ENCODE measurements around the gene MRPS34.

The MRPS34 gene

DNA sequence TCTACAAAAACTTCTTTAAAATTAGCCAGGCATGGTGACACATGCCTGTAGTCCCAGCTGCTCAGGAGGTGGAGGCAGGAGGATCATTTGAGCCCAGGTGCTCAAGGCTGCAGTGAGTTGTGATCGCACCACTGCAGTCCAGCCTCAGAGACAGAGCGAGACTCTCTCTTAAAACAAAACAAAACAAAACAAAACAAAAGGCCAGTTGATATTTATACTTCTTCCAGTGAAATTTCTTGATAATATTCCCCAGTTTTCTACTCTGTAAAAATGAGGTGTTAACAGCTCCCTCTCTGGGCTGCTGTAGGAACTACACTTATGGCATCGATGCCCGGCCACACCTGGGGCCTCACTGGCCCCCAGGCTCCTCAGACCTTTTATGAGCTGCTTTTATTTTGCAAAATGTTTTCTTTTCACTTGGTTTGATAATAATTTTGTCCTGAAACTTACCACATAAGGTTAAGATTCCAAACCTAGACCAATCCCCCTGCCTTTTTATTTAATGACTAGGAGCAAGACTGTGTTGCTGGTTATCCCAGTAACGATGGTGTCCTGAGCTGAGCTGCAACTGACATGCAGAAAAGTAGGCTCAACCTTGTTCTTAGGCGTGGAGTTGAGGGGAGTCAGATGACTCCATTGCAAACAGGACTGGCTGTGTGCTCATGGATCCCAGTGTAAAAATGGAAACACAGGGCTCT is 49.3 kb downstream of the MRPS34 start:
- TF ChIP-seq EZH2 (IDR thresholded peaks at IDR 0.05; ENCODE audit: borderline replicate concordance, low read length) = no peak
- TF ChIP-seq, protein P1, sequence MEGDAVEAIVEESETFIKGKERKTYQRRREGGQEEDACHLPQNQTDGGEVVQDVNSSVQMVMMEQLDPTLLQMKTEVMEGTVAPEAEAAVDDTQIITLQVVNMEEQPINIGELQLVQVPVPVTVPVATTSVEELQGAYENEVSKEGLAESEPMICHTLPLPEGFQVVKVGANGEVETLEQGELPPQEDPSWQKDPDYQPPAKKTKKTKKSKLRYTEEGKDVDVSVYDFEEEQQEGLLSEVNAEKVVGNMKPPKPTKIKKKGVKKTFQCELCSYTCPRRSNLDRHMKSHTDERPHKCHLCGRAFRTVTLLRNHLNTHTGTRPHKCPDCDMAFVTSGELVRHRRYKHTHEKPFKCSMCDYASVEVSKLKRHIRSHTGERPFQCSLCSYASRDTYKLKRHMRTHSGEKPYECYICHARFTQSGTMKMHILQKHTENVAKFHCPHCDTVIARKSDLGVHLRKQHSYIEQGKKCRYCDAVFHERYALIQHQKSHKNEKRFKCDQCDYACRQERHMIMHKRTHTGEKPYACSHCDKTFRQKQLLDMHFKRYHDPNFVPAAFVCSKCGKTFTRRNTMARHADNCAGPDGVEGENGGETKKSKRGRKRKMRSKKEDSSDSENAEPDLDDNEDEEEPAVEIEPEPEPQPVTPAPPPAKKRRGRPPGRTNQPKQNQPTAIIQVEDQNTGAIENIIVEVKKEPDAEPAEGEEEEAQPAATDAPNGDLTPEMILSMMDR (IDR thresholded peaks at IDR 0.05; ENCODE audit: low read length) = peak; percentile 82
- Histone ChIP-seq H3K9ac (ENCODE audit: low read length) (no peak overlapping the region), H3K9me2 (ENCODE audit: low read depth, low read length) (no peaks in the 10 kb centered on the region), H2AFZ (ENCODE audit: low read length) (no peak overlapping the region), H3K4me3 (ENCODE audit: low read depth, low read length, poor library complexity, severe bottlenecking) (no peak overlapping the region), H3K79me2 (ENCODE audit: insufficient read depth, low read length) (peaks cover 4% of the 10 kb centered on the region; the same call in 1 of the 2 replicates), H3F3A (ENCODE audit: insufficient read depth, low read length) (0 out of 2 replicates have a peak, but pooled peaks cover 2% of the 10 kb centered on the region), H4K20me1 (ENCODE audit: insufficient read depth, low read length) (no peaks in the 10 kb centered on the region), H3K27me3 (ENCODE audit: insufficient read depth, low read length) (no peaks in the 10 kb centered on the region), H3K27ac (ENCODE audit: low read depth, low read length, poor library complexity, severe bottlenecking) (peak overlapping the region; percentile 74), H3K9me3 (ENCODE audit: low read length) (no peaks in the 10 kb centered on the region), H3K4me2 (ENCODE audit: low read length) (no peak overlapping the region), H3K36me3 (ENCODE audit: insufficient read depth, low read length) (peaks cover 39% of the 10 kb centered on the region), H3K4me1 (ENCODE audit: insufficient read depth, low read length, severe bottlenecking) (peaks cover 38% of the 10 kb centered on the region)

All from OCI-LY1 (cell line).